Astrocyte of the cerebellum (primary cell): ENCODE measurements around the gene GTF2IRD1.

Source experiments
- DNase-seq: peaks from one replicate; pipeline ENCODE4 v3.0.0-alpha.2; 2011; ENCODE audit warnings: low read depth
- H3K4me3 ChIP-seq: 2 replicates; pipeline ENCODE4 v1.5.1; 2011; ENCODE audit warnings: mild to moderate bottlenecking, low read depth, low read length, moderate library complexity
- in situ Hi-C: cut with HindIII; loops from 2 replicates; pipeline ENCODE4 v1.10.0; 2017; ENCODE audit warnings: low sequenced_read_pairs
- TF ChIP-seq, protein P1 (sequence below): IDR thresholded peaks from 2 replicates; pipeline ENCODE4 v1.5.1; 2012; ENCODE audit warnings: low read length, low read depth, moderate library complexity, mild to moderate bottlenecking; ENCODE audit errors: missing control alignments

The GTF2IRD1 gene

DNA sequence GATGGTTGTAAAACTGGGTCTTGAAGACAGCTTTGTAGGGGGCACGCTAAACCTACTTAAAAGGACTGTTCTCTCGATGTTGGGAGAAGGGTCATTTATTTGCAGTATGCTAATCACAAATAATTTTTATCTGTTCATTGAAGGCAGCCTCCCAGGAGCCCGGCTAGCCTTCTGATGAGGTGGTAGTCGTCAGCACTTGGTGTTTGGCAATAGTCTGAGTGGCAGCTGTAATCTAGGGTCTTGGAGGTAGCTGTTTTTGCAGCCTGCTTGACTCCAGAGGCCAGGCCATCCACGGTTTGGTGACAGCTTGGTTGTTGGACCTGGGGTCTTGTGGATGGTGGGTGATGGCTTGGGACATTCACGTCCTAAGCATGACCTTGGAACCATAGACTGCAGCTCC, 2.2 kb downstream of the GTF2IRD1 start:
- no peak overlapping the region for H3K4me3 ChIP-seq
- no peak for DNase-seq
- in situ Hi-C loops = no loop called here
- TF ChIP-seq, protein P1, sequence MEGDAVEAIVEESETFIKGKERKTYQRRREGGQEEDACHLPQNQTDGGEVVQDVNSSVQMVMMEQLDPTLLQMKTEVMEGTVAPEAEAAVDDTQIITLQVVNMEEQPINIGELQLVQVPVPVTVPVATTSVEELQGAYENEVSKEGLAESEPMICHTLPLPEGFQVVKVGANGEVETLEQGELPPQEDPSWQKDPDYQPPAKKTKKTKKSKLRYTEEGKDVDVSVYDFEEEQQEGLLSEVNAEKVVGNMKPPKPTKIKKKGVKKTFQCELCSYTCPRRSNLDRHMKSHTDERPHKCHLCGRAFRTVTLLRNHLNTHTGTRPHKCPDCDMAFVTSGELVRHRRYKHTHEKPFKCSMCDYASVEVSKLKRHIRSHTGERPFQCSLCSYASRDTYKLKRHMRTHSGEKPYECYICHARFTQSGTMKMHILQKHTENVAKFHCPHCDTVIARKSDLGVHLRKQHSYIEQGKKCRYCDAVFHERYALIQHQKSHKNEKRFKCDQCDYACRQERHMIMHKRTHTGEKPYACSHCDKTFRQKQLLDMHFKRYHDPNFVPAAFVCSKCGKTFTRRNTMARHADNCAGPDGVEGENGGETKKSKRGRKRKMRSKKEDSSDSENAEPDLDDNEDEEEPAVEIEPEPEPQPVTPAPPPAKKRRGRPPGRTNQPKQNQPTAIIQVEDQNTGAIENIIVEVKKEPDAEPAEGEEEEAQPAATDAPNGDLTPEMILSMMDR = no peak

DNA sequence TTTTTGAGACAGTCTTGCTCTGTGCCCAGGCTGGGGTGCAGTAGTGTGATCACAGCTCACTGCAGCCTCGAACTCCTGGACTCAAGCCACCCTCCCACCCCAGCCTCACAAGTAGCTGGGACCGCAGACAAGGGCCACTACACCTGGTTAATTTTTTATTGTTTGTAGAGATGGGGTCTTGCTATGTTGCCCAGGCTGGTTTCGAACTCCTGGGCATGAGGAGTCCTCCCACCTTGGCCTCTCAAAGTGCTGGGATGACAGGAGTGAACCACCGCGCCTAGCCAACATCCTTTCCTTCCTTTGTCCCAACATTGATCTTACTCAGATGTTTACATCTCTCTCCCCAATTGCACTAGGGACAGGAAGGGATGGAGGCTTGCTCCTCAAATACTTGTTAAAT, 3.3 kb downstream of the GTF2IRD1 start:
- TF ChIP-seq, protein P1 = no peak
- in situ Hi-C loops = no loop called here
- no peak overlapping the region for H3K4me3 ChIP-seq
- no peak for DNase-seq

DNA sequence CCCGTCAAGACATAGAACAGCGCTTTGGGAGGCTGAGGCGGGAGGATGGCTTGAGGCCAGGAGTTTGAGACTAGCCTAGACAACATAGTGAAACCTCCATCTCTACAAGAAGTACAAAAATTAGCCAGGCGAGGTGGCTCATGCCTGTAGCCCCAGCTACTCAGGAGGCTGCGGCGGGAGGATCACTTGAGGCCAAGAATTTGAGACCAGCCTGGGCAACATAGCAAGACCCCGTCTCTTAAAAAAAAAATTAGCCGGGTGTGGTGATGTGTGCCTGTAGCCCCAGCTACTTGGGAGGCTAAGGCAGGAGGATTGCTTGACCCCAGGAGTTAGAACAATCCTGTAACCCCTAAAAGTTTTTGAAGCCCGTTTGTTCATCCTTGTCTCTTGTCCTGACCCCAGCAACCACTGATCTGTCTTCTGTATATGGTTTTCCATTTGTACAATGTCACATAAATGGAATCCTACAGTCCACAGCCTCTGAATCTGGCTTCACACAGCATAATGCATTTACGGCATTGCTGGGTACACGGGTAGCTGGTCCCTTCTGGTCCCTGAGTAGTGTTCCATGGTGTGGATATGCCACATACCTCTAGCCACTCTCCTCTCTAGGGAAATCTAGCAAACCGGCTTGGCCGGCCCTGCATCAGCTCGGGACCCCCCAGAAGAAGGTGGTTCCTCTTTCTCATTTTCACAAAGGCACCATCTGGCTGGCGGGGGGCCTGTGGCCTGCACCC, 8.4 kb downstream of the GTF2IRD1 start:
- in situ Hi-C loops = no loop called here
- TF ChIP-seq, protein P1 = no peak
- no peak overlapping the region for H3K4me3 ChIP-seq
- no peak for DNase-seq

DNA sequence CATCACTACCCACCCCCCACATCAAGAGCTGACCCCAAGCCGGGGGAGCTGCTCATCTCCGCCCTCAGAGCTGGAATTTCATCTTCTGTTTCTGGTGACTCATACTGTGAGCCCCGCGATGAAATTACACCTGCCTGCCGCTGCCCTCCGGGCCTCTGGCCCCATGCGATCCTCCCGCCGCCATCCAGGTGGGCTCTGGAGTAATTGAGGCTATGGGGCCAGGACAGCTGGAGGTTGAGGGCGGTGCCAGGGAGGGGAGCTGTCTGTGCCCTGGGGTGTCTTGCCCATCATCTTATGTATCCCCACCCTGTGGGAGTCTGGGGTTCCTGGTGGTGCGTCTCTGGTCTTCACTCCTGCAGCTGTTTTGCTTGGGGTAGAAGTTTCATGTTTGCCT, 9.0 kb downstream of the GTF2IRD1 start:
- H3K4me3 ChIP-seq = no peak overlapping the region
- TF ChIP-seq, protein P1 = no peak
- in situ Hi-C loops = no loop called here
- DNase-seq = no peak

DNA sequence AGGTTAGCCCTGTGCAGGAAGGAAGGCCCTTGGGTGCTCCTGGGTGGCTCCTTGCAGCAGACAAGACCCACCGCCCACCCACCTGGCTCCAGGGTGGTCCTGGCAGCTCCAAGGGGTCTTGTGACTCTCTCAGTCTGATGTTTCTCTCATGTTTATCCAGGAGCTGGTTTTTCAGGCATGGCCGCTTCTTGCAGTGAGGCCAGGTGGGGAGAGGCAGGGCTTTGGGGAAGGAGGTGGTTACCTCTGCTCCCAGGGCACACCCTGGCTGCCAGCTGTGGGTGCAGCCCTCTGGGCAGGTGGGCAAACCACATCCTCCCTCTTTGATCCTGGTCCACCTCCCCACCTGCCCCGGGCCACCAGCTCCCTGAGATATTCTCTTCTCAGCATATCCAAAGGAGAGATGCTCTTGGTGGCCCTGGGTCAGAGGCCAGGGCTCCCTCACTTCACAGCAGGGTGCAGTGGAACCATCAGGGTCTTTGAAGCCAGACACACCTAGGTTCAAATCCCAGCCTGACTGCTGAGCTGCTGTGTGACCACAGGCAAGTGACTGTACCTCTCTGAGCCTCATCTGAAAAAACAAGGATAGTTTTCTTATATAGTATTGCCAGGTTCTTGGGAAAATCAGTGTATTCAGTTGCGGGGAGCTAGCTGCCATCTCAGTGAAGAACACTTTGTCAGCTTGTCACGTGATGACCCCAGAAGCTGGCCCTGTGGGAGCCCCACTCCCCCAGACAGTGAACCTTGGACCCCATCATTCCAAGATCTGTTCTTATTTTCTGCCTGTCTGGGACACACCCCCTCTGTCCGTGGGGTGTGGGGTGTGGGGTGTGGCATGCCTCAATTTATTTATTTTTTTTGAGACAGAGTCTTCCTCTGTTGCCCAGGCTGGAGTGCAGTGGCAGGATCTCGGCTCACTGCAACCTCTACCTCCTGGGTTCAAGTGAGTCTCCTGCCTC, 11.5 kb downstream of the GTF2IRD1 start:
- no peak overlapping the region for H3K4me3 ChIP-seq
- TF ChIP-seq, protein P1 = no peak
- in situ Hi-C loops = no loop called here
- DNase-seq = no peak

DNA sequence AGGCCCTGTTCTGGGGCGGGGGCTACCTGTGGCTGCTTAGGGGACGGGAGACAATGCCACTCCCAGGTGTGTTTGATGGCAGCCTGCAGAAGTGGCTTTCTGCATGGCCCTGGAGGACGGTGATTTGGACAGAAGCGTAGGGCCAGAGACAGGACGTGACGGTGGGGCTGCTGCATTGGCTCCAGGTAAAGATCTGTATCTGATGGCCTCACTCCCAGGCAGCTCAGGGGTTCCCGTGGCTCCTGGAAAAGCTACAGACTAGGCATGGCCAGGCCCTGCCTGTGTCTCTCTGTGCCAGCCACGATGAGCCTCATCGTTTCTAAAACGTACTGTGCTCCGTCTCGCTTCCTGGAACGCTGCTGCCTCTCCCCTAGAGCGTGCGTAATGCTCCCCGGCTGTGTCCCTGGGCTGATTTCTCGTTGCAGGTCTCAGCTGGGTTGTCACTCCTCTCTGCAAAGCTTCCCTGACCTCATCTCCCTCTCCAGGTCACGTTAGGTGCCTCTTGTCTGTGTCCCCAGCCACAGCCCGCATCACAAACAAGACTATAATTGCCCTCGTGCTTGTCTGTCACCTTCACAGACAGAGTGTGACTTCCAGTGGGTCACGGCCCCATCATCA, 12.6 kb downstream of the GTF2IRD1 start:
- no peak overlapping the region for H3K4me3 ChIP-seq
- in situ Hi-C loops = no loop called here
- no peak for DNase-seq
- TF ChIP-seq, protein P1 = no peak
